H9 (cell line): Measurements from ENCODE around the gene HCRTR1. TPM values are rescaled to one million over a fixed set of nuclear protein-coding genes. Genes with fewer than 3 reads are reported as not detected.

Experiments used
- DNase-seq: peaks from one replicate; pipeline ENCODE4 v3.0.0-alpha.2; 2017
- H2AFZ ChIP-seq: one replicate; pipeline ENCODE4 v1.6.1; 2013; ENCODE audit warnings: mild to moderate bottlenecking, low read length, control low read depth, moderate library complexity
- H2AK5ac ChIP-seq: 2 replicates; pipeline ENCODE4 v1.6.1; 2013; ENCODE audit warnings: low read length, control low read depth, mixed read lengths; ENCODE audit not compliant: insufficient read length
- H2BK120ac ChIP-seq: one replicate; pipeline ENCODE4 v1.6.1; 2013; ENCODE audit warnings: low read depth, mild to moderate bottlenecking, low read length, control low read depth, inconsistent platforms; ENCODE audit not compliant: poor library complexity, severe bottlenecking
- H2BK12ac ChIP-seq: 2 replicates; pipeline ENCODE4 v1.6.1; 2013; ENCODE audit warnings: low read length, control low read depth, mixed read lengths, low read depth; ENCODE audit not compliant: insufficient read length
- H2BK15ac ChIP-seq: 2 replicates; pipeline ENCODE4 v1.6.1; 2013; ENCODE audit warnings: low read depth, low read length, control low read depth
- H2BK20ac ChIP-seq: one replicate; pipeline ENCODE4 v1.6.1; 2013; ENCODE audit warnings: low read depth, mild to moderate bottlenecking, low read length, control low read depth, inconsistent platforms; ENCODE audit not compliant: poor library complexity, severe bottlenecking
- H2BK5ac ChIP-seq: 2 replicates; pipeline ENCODE4 v1.6.1; 2013; ENCODE audit warnings: low read length, control low read depth, mixed read lengths; ENCODE audit not compliant: insufficient read length
- H3K14ac ChIP-seq: 2 replicates; pipeline ENCODE4 v1.6.1; 2013; ENCODE audit warnings: low read length, control low read depth; ENCODE audit not compliant: insufficient read depth
- H3K18ac ChIP-seq: 2 replicates; pipeline ENCODE4 v1.6.1; 2013; ENCODE audit warnings: low read depth, mild to moderate bottlenecking, mixed read lengths, low read length, control low read depth; ENCODE audit not compliant: insufficient read length
- H3K23ac ChIP-seq: 2 replicates; pipeline ENCODE4 v1.6.1; 2013; ENCODE audit warnings: low read length, control low read depth, mixed read lengths, low read depth; ENCODE audit not compliant: insufficient read length
- H3K23me2 ChIP-seq: 2 replicates; pipeline ENCODE4 v1.6.1; 2013; ENCODE audit warnings: low read depth, mild to moderate bottlenecking, mixed read lengths, low read length, control low read depth; ENCODE audit not compliant: insufficient read length, poor library complexity, severe bottlenecking
- H3K27ac ChIP-seq: 2 replicates; pipeline ENCODE4 v1.5.1; 2013; ENCODE audit warnings: low read length, control low read depth, mixed read lengths, low read depth; ENCODE audit not compliant: insufficient read length
- H3K27me3 ChIP-seq: 2 replicates; pipeline ENCODE4 v1.6.1; 2013; ENCODE audit warnings: low read length, control low read depth, inconsistent platforms; ENCODE audit not compliant: insufficient read depth
- H3K4ac ChIP-seq: 2 replicates; pipeline ENCODE4 v1.6.1; 2013; ENCODE audit warnings: low read depth, mild to moderate bottlenecking, control low read depth, inconsistent platforms, low read length, moderate library complexity
- H3K4me1 ChIP-seq: 2 replicates; pipeline ENCODE4 v1.6.1; 2013; ENCODE audit warnings: low read length, control low read depth, inconsistent platforms; ENCODE audit not compliant: insufficient read depth
- H3K4me2 ChIP-seq: 2 replicates; pipeline ENCODE4 v1.6.1; 2013; ENCODE audit warnings: low read length, control low read depth, mixed read lengths; ENCODE audit not compliant: insufficient read length, insufficient read depth
- H3K56ac ChIP-seq: 2 replicates; pipeline ENCODE4 v1.6.1; 2013; ENCODE audit warnings: low read depth, mild to moderate bottlenecking, mixed read lengths, low read length, control low read depth; ENCODE audit not compliant: insufficient read length
- H3K79me1 ChIP-seq: 2 replicates; pipeline ENCODE4 v1.6.1; 2013; ENCODE audit warnings: low read depth, mild to moderate bottlenecking, moderate library complexity, low read length, control low read depth, inconsistent platforms; ENCODE audit not compliant: insufficient read depth, poor library complexity, severe bottlenecking
- H3K79me2 ChIP-seq: 2 replicates; pipeline ENCODE4 v1.6.1; 2013; ENCODE audit warnings: low read length, control low read depth, inconsistent platforms; ENCODE audit not compliant: insufficient read depth
- H3K9ac ChIP-seq: 2 replicates; pipeline ENCODE4 v1.6.1; 2013; ENCODE audit warnings: low read length, control low read depth, mixed read lengths; ENCODE audit not compliant: insufficient read length; ENCODE audit errors: extremely low read depth
- H3K9me3 ChIP-seq: one replicate; pipeline ENCODE4 v1.6.1; 2013; ENCODE audit warnings: low read depth, low read length, inconsistent platforms; ENCODE audit not compliant: control insufficient read depth
- H3T11ph ChIP-seq: one replicate; pipeline ENCODE4 v1.6.1; 2013; ENCODE audit warnings: mild to moderate bottlenecking, low read length, control low read depth, inconsistent platforms
- H4K20me1 ChIP-seq: one replicate; pipeline ENCODE4 v1.6.1; 2013; ENCODE audit not compliant: control insufficient read depth, insufficient read length, insufficient read depth
- H4K5ac ChIP-seq: 2 replicates; pipeline ENCODE4 v1.6.1; 2013; ENCODE audit warnings: low read depth, mild to moderate bottlenecking, mixed read lengths, low read length, control low read depth; ENCODE audit not compliant: insufficient read length
- H4K8ac ChIP-seq: replicated peaks from 2 replicates; pipeline ENCODE4 v1.6.1; 2013; ENCODE audit warnings: low read length, control low read depth, mixed read lengths, low read depth; ENCODE audit not compliant: insufficient read length
- H4K91ac ChIP-seq: 2 replicates; pipeline ENCODE4 v1.6.1; 2013; ENCODE audit warnings: low read depth, mild to moderate bottlenecking, moderate library complexity, mixed read lengths, low read length, control low read depth; ENCODE audit not compliant: insufficient read length
- H3K27ac Mint-ChIP-seq, 3 experiments: 2 replicates in 2 of 3; 3 replicates in 1 of 3; pipeline ENCODE4 v1.8.0; 2020 to 2021; ENCODE audit warnings: mixed read lengths in 3 of 3, mild to moderate bottlenecking in 1 of 3, moderate library complexity in 1 of 3
- H3K27me3 Mint-ChIP-seq: 2 replicates; pipeline ENCODE4 v1.8.0; 2021; ENCODE audit warnings: low read depth, mild to moderate bottlenecking, moderate library complexity, mixed read lengths
- H3K36me3 Mint-ChIP-seq, 3 experiments: 2 replicates in 2 of 3; 3 replicates in 1 of 3; pipeline ENCODE4 v1.8.0; 2020 to 2021; ENCODE audit warnings: low read depth in 3 of 3, mixed read lengths in 3 of 3; ENCODE audit not compliant: insufficient read depth in 1 of 3
- H3K4me1 Mint-ChIP-seq, 2 experiments: 2 replicates each; pipeline ENCODE4 v1.8.0; 2020; ENCODE audit warnings: mixed read lengths in 2 of 2
- H3K4me3 Mint-ChIP-seq, 2 experiments: 2 replicates in 1 of 2; 3 replicates in 1 of 2; pipeline ENCODE4 v1.8.0; 2020 to 2021; ENCODE audit warnings: mild to moderate bottlenecking in 2 of 2, mixed read lengths in 2 of 2, moderate library complexity in 1 of 2
- H3K9me3 Mint-ChIP-seq, 2 experiments: 2 replicates in 1 of 2; 3 replicates in 1 of 2; pipeline ENCODE4 v1.8.0; 2020; ENCODE audit warnings: mild to moderate bottlenecking in 2 of 2, mixed read lengths in 2 of 2, moderate library complexity in 1 of 2
- WGBS: extraction: QIAGEN DNeasy Blood & Tissue Kit; methylation state at CpG from one replicate; pipeline ENCODE4 v1.1.7; 2013; ENCODE audit warnings: missing lambda C conversion rate, low lambda C conversion rate, mixed read lengths; ENCODE audit not compliant: insufficient read length; ENCODE audit errors: extremely low coverage; 5-methylcytosine and 5-hydroxymethylcytosine counted together
- total RNA-seq: library from RNA; stranded (reverse); gene quantifications from 2 replicates; pipeline ENCODE4 v1.2.1, GENCODE V29; 2021
- TF ChIP-seq, protein P1 (sequence below): fragments of 200-600 bp; sonication (generic); conservative IDR thresholded peaks from 3 replicates; pipeline ENCODE4 v1.8.0; 2021; ENCODE audit warnings: antibody characterized with exemption, mild to moderate bottlenecking

HCRTR1 gene
- total RNA-seq, 1 experiment from 2014 or later = not detected

DNA sequence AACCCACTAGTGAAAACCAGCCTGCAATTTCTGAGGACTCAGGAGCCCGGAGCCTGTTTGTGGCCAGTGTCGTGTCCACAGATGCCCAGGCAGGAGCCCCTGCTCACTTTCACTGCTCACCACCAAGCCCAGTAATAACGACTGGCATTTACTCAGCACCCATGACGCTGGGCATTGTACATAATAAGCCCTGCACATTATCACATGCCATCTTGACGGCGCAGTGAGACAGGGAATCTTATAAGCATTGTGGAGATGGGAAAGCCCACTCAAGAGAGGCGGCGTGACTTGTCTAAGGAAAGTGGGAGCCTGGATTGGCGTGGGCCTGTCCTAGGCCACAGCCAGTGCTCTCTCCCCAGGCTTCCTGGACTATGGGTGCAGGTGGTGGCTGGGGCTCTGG lies 55.9 kb downstream of the HCRTR1 start:
- H4K91ac ChIP-seq = no peak overlapping the region
- no peak overlapping the region for H3K23ac ChIP-seq
- no peak overlapping the region for H3K4me2 ChIP-seq
- H2BK20ac ChIP-seq = no peak overlapping the region
- no peak overlapping the region for H2BK15ac ChIP-seq
- H3K4ac ChIP-seq = no peak overlapping the region
- no peak overlapping the region for H3T11ph ChIP-seq
- H3K36me3 Mint-ChIP-seq = no peaks in the 10 kb centered on the region
- H3K79me1 ChIP-seq = no peaks in the 10 kb centered on the region
- H3K27me3 Mint-ChIP-seq = peaks cover 2% of the 10 kb centered on the region
- no peak overlapping the region for H3K27ac ChIP-seq
- no peaks in the 10 kb centered on the region for H3K23me2 ChIP-seq
- H2BK12ac ChIP-seq = no peak overlapping the region
- no CpG with 5 or more reads among the region's 9 CpGs for WGBS
- H2AFZ ChIP-seq = no peak overlapping the region
- H2BK120ac ChIP-seq = no peak overlapping the region
- no peaks in the 10 kb centered on the region for H3K9me3 Mint-ChIP-seq
- no peaks in the 10 kb centered on the region for H3K9me3 ChIP-seq
- H3K27me3 ChIP-seq = no peaks in the 10 kb centered on the region
- H3K56ac ChIP-seq = no peak overlapping the region
- H3K18ac ChIP-seq = no peak overlapping the region
- no peaks in the 10 kb centered on the region for H4K20me1 ChIP-seq
- no peak for DNase-seq
- H3K9ac ChIP-seq = no peak overlapping the region
- no peak overlapping the region for H3K4me3 Mint-ChIP-seq
- no peak overlapping the region for H2BK5ac ChIP-seq
- H3K4me1 ChIP-seq = no peaks in the 10 kb centered on the region
- TF ChIP-seq, protein P1, sequence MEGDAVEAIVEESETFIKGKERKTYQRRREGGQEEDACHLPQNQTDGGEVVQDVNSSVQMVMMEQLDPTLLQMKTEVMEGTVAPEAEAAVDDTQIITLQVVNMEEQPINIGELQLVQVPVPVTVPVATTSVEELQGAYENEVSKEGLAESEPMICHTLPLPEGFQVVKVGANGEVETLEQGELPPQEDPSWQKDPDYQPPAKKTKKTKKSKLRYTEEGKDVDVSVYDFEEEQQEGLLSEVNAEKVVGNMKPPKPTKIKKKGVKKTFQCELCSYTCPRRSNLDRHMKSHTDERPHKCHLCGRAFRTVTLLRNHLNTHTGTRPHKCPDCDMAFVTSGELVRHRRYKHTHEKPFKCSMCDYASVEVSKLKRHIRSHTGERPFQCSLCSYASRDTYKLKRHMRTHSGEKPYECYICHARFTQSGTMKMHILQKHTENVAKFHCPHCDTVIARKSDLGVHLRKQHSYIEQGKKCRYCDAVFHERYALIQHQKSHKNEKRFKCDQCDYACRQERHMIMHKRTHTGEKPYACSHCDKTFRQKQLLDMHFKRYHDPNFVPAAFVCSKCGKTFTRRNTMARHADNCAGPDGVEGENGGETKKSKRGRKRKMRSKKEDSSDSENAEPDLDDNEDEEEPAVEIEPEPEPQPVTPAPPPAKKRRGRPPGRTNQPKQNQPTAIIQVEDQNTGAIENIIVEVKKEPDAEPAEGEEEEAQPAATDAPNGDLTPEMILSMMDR = no peak
- H3K14ac ChIP-seq = no peak overlapping the region
- H3K27ac Mint-ChIP-seq = no peak overlapping the region; a peak in 1 of 7 replicates
- no peak overlapping the region for H4K8ac ChIP-seq
- peaks cover 21 to 30% of the 10 kb centered on the region in 2 experiments for H3K4me1 Mint-ChIP-seq
- H3K79me2 ChIP-seq = no peaks in the 10 kb centered on the region
- H2AK5ac ChIP-seq = no peak overlapping the region
- H4K5ac ChIP-seq = no peak overlapping the region
